ENCODE data around the gene USP31. TPM values are rescaled to one million over a fixed set of nuclear protein-coding genes. Genes with fewer than 3 reads are reported as not detected.

USP31 gene
- total RNA-seq, 1 experiment from 2014 or later: 16.1 TPM

DNA sequence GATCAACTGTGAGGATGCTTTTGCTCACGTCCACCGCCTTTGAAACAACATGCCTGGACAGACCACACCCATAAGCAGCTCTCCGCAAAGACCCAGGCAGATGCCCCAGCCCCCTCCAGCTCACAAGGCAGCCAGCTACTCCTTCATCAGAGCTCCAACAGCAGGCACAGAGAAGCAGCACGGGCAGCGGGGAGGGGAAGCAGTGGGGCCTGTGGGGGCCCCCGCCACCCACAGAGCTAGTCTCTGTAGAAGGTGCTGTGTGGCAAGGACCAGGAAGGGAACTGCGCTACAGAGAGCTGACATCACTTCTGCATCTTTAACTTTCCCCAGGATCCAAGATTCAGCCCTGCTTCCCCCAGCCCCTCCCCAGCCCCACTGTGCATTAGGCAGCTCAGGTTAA, 23.3 kb upstream of the USP31 start:
- no peak overlapping the region for H2BK120ac ChIP-seq (ENCODE audit: low read depth, low read length, poor library complexity, severe bottlenecking)
- H3K79me1 ChIP-seq (ENCODE audit: insufficient read depth, low read depth, low read length, poor library complexity, severe bottlenecking): no peaks in the 10 kb centered on the region
- Mint-ChIP-seq H3K27ac (no peak overlapping the region), H3K27me3 (ENCODE audit: low read depth) (peaks cover 8% of the 10 kb centered on the region; the same call in 1 of the 2 replicates), H3K36me3 (ENCODE audit: insufficient read depth in 1 of 3, low read depth in 3 of 3) (no peaks in the 10 kb centered on the region), H3K9me3 (no peaks in the 10 kb centered on the region; a peak in 1 of 5 replicates), H3K4me3 (peak overlapping the region in 1 of 2 experiments; percentile 24; a peak in 1 of 5 replicates), H3K4me1 (peaks cover 7 to 11% of the 10 kb centered on the region in 2 experiments)
- no peak overlapping the region for H3K27ac ChIP-seq (ENCODE audit: insufficient read length, low read depth, low read length)
- H3K79me2 ChIP-seq (ENCODE audit: insufficient read depth, low read length): no peaks in the 10 kb centered on the region
- H2BK12ac ChIP-seq (ENCODE audit: insufficient read length, low read depth, low read length): no peak overlapping the region
- H4K5ac ChIP-seq (ENCODE audit: insufficient read length, low read depth, low read length): no peak overlapping the region
- no peak for DNase-seq
- no peak overlapping the region for H3K14ac ChIP-seq (ENCODE audit: insufficient read depth, low read length)
- H4K91ac ChIP-seq (ENCODE audit: insufficient read length, low read depth, low read length): no peak overlapping the region
- no peaks in the 10 kb centered on the region for H3K27me3 ChIP-seq (ENCODE audit: insufficient read depth, low read length)
- no peak overlapping the region for H3K4ac ChIP-seq (ENCODE audit: low read depth, low read length)
- no peak overlapping the region for H2AFZ ChIP-seq (ENCODE audit: low read length)
- H3K56ac ChIP-seq (ENCODE audit: insufficient read length, low read depth, low read length): no peak overlapping the region
- no peak overlapping the region for H3T11ph ChIP-seq (ENCODE audit: low read length)
- TF ChIP-seq, protein P1, sequence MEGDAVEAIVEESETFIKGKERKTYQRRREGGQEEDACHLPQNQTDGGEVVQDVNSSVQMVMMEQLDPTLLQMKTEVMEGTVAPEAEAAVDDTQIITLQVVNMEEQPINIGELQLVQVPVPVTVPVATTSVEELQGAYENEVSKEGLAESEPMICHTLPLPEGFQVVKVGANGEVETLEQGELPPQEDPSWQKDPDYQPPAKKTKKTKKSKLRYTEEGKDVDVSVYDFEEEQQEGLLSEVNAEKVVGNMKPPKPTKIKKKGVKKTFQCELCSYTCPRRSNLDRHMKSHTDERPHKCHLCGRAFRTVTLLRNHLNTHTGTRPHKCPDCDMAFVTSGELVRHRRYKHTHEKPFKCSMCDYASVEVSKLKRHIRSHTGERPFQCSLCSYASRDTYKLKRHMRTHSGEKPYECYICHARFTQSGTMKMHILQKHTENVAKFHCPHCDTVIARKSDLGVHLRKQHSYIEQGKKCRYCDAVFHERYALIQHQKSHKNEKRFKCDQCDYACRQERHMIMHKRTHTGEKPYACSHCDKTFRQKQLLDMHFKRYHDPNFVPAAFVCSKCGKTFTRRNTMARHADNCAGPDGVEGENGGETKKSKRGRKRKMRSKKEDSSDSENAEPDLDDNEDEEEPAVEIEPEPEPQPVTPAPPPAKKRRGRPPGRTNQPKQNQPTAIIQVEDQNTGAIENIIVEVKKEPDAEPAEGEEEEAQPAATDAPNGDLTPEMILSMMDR (conservative IDR thresholded peaks at IDR 0.05): no peak
- H2BK5ac ChIP-seq (ENCODE audit: insufficient read length, low read length): no peak overlapping the region
- H3K9me3 ChIP-seq (ENCODE audit: control insufficient read depth, low read depth, low read length): no peaks in the 10 kb centered on the region
- H4K8ac ChIP-seq (replicated peaks; ENCODE audit: insufficient read length, low read depth, low read length): no peak overlapping the region
- H3K18ac ChIP-seq (ENCODE audit: insufficient read length, low read depth, low read length): no peak overlapping the region
- H3K23ac ChIP-seq (ENCODE audit: insufficient read length, low read depth, low read length): no peak overlapping the region
- no peak overlapping the region for H2BK20ac ChIP-seq (ENCODE audit: low read depth, low read length, poor library complexity, severe bottlenecking)
- H3K9ac ChIP-seq (ENCODE audit: extremely low read depth, insufficient read length, low read length): no peak overlapping the region
- H3K23me2 ChIP-seq (ENCODE audit: insufficient read length, low read depth, low read length, poor library complexity, severe bottlenecking): no peaks in the 10 kb centered on the region
- no peak overlapping the region for H3K4me2 ChIP-seq (ENCODE audit: insufficient read depth, insufficient read length, low read length)
- H2AK5ac ChIP-seq (ENCODE audit: insufficient read length, low read length): no peak overlapping the region
- H3K4me1 ChIP-seq (ENCODE audit: insufficient read depth, low read length): no peaks in the 10 kb centered on the region
- no peak overlapping the region for H2BK15ac ChIP-seq (ENCODE audit: low read depth, low read length)
- no peaks in the 10 kb centered on the region for H4K20me1 ChIP-seq (ENCODE audit: control insufficient read depth, insufficient read depth, insufficient read length)
- no CpG with 5 or more reads among the region's 7 CpGs for WGBS (ENCODE audit: extremely low coverage, insufficient read length, low lambda C conversion rate)

All from H9 (cell line).